Stimulated activated CD4-positive, alpha-beta T cell treated with anti-CD3 and anti-CD28 coated beads, Interleukin-1b, Interleukin-23, amount 100 ng/mL, for 48 hours (primary cell): Measurements from ENCODE around the gene KHDRBS1.
"Not testable (repeated sequence)": the region's sequence is repeated elsewhere in the genome, so short reads cannot be mapped to it uniquely, and the experiment has no call there.

Source experiments
- DNase-seq: peaks from one replicate; pipeline ENCODE4 v3.0.0-alpha.2; 2020

The KHDRBS1 gene

GRCh38 chr1:32013386-32014198, at the start of gene KHDRBS1:
Gene KHDRBS1 (plus strand): TSS chr1:32013868. CDS start chr1:32013996, 128 bp downstream.
- DNase-seq, result peak; percentile 99

GRCh38 chr1:31970873-31971272, 42.8 kb upstream of the KHDRBS1 start:
- DNase-seq, result no peak

GRCh38 chr1:31976401-31976800, 37.3 kb upstream of the KHDRBS1 start:
- no peak for DNase-seq

GRCh38 chr1:31977385-31978131, 36.1 kb upstream of the KHDRBS1 start:
- no peak for DNase-seq

GRCh38 chr1:31978843-31979400, 34.7 kb upstream of the KHDRBS1 start:
- no peak for DNase-seq

GRCh38 chr1:31980835-31981455, 32.7 kb upstream of the KHDRBS1 start:
- DNase-seq, result no peak

GRCh38 chr1:31981456-31981839, 32.2 kb upstream of the KHDRBS1 start:
- no peak for DNase-seq

GRCh38 chr1:31981972-31982371, 31.7 kb upstream of the KHDRBS1 start:
- no peak for DNase-seq

- DNase-seq, result peak; percentile 49
These were observed 29.0 kb upstream of the KHDRBS1 start for GRCh38 chr1:31984419-31985347.

- no peak for DNase-seq
These were observed 28.2 kb upstream of the KHDRBS1 start for GRCh38 chr1:31985430-31985829.

- no peak for DNase-seq
These were observed 26.5 kb upstream of the KHDRBS1 start for GRCh38 chr1:31987135-31987619.

- no peak for DNase-seq
These were observed 23.7 kb upstream of the KHDRBS1 start for GRCh38 chr1:31989964-31990363.

- no peak for DNase-seq
These were observed 22.5 kb upstream of the KHDRBS1 start for GRCh38 chr1:31991182-31991581.

- no peak for DNase-seq
These were observed 18.4 kb upstream of the KHDRBS1 start for GRCh38 chr1:31995263-31995662.

GRCh38 chr1:31996121-31996520, 17.5 kb upstream of the KHDRBS1 start:
- not testable (repeated sequence) for DNase-seq

- no peak for DNase-seq
These were observed 11.8 kb upstream of the KHDRBS1 start for GRCh38 chr1:32001863-32002262.

GRCh38 chr1:32002285-32002684, 11.4 kb upstream of the KHDRBS1 start:
- not testable (repeated sequence) for DNase-seq

GRCh38 chr1:32005522-32005921, 8.1 kb upstream of the KHDRBS1 start:
- no peak for DNase-seq

GRCh38 chr1:32007591-32007940, 6.1 kb upstream of the KHDRBS1 start:
- no peak for DNase-seq

- DNase-seq, result no peak
These were observed 3.4 kb upstream of the KHDRBS1 start for GRCh38 chr1:32010246-32010645.

- no peak for DNase-seq
These were observed 821 bp upstream of the KHDRBS1 start for GRCh38 chr1:32012709-32013385.
